H9 (cell line): ENCODE data around the gene AQP11. TPM values are rescaled to one million over a fixed set of nuclear protein-coding genes. Genes with fewer than 3 reads are reported as not detected.

Experiments
- DNase-seq: peaks from one replicate; pipeline ENCODE4 v3.0.0-alpha.2; 2017
- H2AFZ ChIP-seq: one replicate; pipeline ENCODE4 v1.6.1; 2013; ENCODE audit warnings: mild to moderate bottlenecking, low read length, control low read depth, moderate library complexity
- H2AK5ac ChIP-seq: 2 replicates; pipeline ENCODE4 v1.6.1; 2013; ENCODE audit warnings: low read length, control low read depth, mixed read lengths; ENCODE audit not compliant: insufficient read length
- H2BK120ac ChIP-seq: one replicate; pipeline ENCODE4 v1.6.1; 2013; ENCODE audit warnings: low read depth, mild to moderate bottlenecking, low read length, control low read depth, inconsistent platforms; ENCODE audit not compliant: poor library complexity, severe bottlenecking
- H2BK12ac ChIP-seq: 2 replicates; pipeline ENCODE4 v1.6.1; 2013; ENCODE audit warnings: low read length, control low read depth, mixed read lengths, low read depth; ENCODE audit not compliant: insufficient read length
- H2BK15ac ChIP-seq: 2 replicates; pipeline ENCODE4 v1.6.1; 2013; ENCODE audit warnings: low read depth, low read length, control low read depth
- H2BK20ac ChIP-seq: one replicate; pipeline ENCODE4 v1.6.1; 2013; ENCODE audit warnings: low read depth, mild to moderate bottlenecking, low read length, control low read depth, inconsistent platforms; ENCODE audit not compliant: poor library complexity, severe bottlenecking
- H2BK5ac ChIP-seq: 2 replicates; pipeline ENCODE4 v1.6.1; 2013; ENCODE audit warnings: low read length, control low read depth, mixed read lengths; ENCODE audit not compliant: insufficient read length
- H3K14ac ChIP-seq: 2 replicates; pipeline ENCODE4 v1.6.1; 2013; ENCODE audit warnings: low read length, control low read depth; ENCODE audit not compliant: insufficient read depth
- H3K18ac ChIP-seq: 2 replicates; pipeline ENCODE4 v1.6.1; 2013; ENCODE audit warnings: low read depth, mild to moderate bottlenecking, mixed read lengths, low read length, control low read depth; ENCODE audit not compliant: insufficient read length
- H3K23ac ChIP-seq: 2 replicates; pipeline ENCODE4 v1.6.1; 2013; ENCODE audit warnings: low read length, control low read depth, mixed read lengths, low read depth; ENCODE audit not compliant: insufficient read length
- H3K23me2 ChIP-seq: 2 replicates; pipeline ENCODE4 v1.6.1; 2013; ENCODE audit warnings: low read depth, mild to moderate bottlenecking, mixed read lengths, low read length, control low read depth; ENCODE audit not compliant: insufficient read length, poor library complexity, severe bottlenecking
- H3K27ac ChIP-seq: 2 replicates; pipeline ENCODE4 v1.5.1; 2013; ENCODE audit warnings: low read length, control low read depth, mixed read lengths, low read depth; ENCODE audit not compliant: insufficient read length
- H3K27me3 ChIP-seq: 2 replicates; pipeline ENCODE4 v1.6.1; 2013; ENCODE audit warnings: low read length, control low read depth, inconsistent platforms; ENCODE audit not compliant: insufficient read depth
- H3K4ac ChIP-seq: 2 replicates; pipeline ENCODE4 v1.6.1; 2013; ENCODE audit warnings: low read depth, mild to moderate bottlenecking, control low read depth, inconsistent platforms, low read length, moderate library complexity
- H3K4me1 ChIP-seq: 2 replicates; pipeline ENCODE4 v1.6.1; 2013; ENCODE audit warnings: low read length, control low read depth, inconsistent platforms; ENCODE audit not compliant: insufficient read depth
- H3K4me2 ChIP-seq: 2 replicates; pipeline ENCODE4 v1.6.1; 2013; ENCODE audit warnings: low read length, control low read depth, mixed read lengths; ENCODE audit not compliant: insufficient read length, insufficient read depth
- H3K56ac ChIP-seq: 2 replicates; pipeline ENCODE4 v1.6.1; 2013; ENCODE audit warnings: low read depth, mild to moderate bottlenecking, mixed read lengths, low read length, control low read depth; ENCODE audit not compliant: insufficient read length
- H3K79me1 ChIP-seq: 2 replicates; pipeline ENCODE4 v1.6.1; 2013; ENCODE audit warnings: low read depth, mild to moderate bottlenecking, moderate library complexity, low read length, control low read depth, inconsistent platforms; ENCODE audit not compliant: insufficient read depth, poor library complexity, severe bottlenecking
- H3K79me2 ChIP-seq: 2 replicates; pipeline ENCODE4 v1.6.1; 2013; ENCODE audit warnings: low read length, control low read depth, inconsistent platforms; ENCODE audit not compliant: insufficient read depth
- H3K9ac ChIP-seq: 2 replicates; pipeline ENCODE4 v1.6.1; 2013; ENCODE audit warnings: low read length, control low read depth, mixed read lengths; ENCODE audit not compliant: insufficient read length; ENCODE audit errors: extremely low read depth
- H3K9me3 ChIP-seq: one replicate; pipeline ENCODE4 v1.6.1; 2013; ENCODE audit warnings: low read depth, low read length, inconsistent platforms; ENCODE audit not compliant: control insufficient read depth
- H3T11ph ChIP-seq: one replicate; pipeline ENCODE4 v1.6.1; 2013; ENCODE audit warnings: mild to moderate bottlenecking, low read length, control low read depth, inconsistent platforms
- H4K20me1 ChIP-seq: one replicate; pipeline ENCODE4 v1.6.1; 2013; ENCODE audit not compliant: control insufficient read depth, insufficient read length, insufficient read depth
- H4K5ac ChIP-seq: 2 replicates; pipeline ENCODE4 v1.6.1; 2013; ENCODE audit warnings: low read depth, mild to moderate bottlenecking, mixed read lengths, low read length, control low read depth; ENCODE audit not compliant: insufficient read length
- H4K8ac ChIP-seq: replicated peaks from 2 replicates; pipeline ENCODE4 v1.6.1; 2013; ENCODE audit warnings: low read length, control low read depth, mixed read lengths, low read depth; ENCODE audit not compliant: insufficient read length
- H4K91ac ChIP-seq: 2 replicates; pipeline ENCODE4 v1.6.1; 2013; ENCODE audit warnings: low read depth, mild to moderate bottlenecking, moderate library complexity, mixed read lengths, low read length, control low read depth; ENCODE audit not compliant: insufficient read length
- H3K27ac Mint-ChIP-seq, 3 experiments: 2 replicates in 2 of 3; 3 replicates in 1 of 3; pipeline ENCODE4 v1.8.0; 2020 to 2021; ENCODE audit warnings: mixed read lengths in 3 of 3, mild to moderate bottlenecking in 1 of 3, moderate library complexity in 1 of 3
- H3K27me3 Mint-ChIP-seq: 2 replicates; pipeline ENCODE4 v1.8.0; 2021; ENCODE audit warnings: low read depth, mild to moderate bottlenecking, moderate library complexity, mixed read lengths
- H3K36me3 Mint-ChIP-seq, 3 experiments: 2 replicates in 2 of 3; 3 replicates in 1 of 3; pipeline ENCODE4 v1.8.0; 2020 to 2021; ENCODE audit warnings: low read depth in 3 of 3, mixed read lengths in 3 of 3; ENCODE audit not compliant: insufficient read depth in 1 of 3
- H3K4me1 Mint-ChIP-seq, 2 experiments: 2 replicates each; pipeline ENCODE4 v1.8.0; 2020; ENCODE audit warnings: mixed read lengths in 2 of 2
- H3K4me3 Mint-ChIP-seq, 2 experiments: 2 replicates in 1 of 2; 3 replicates in 1 of 2; pipeline ENCODE4 v1.8.0; 2020 to 2021; ENCODE audit warnings: mild to moderate bottlenecking in 2 of 2, mixed read lengths in 2 of 2, moderate library complexity in 1 of 2
- H3K9me3 Mint-ChIP-seq, 2 experiments: 2 replicates in 1 of 2; 3 replicates in 1 of 2; pipeline ENCODE4 v1.8.0; 2020; ENCODE audit warnings: mild to moderate bottlenecking in 2 of 2, mixed read lengths in 2 of 2, moderate library complexity in 1 of 2
- CTCF ChIP-seq: fragments of 200-600 bp; sonication (generic); conservative IDR thresholded peaks from 3 replicates; pipeline ENCODE4 v1.8.0; 2021; ENCODE audit warnings: antibody characterized with exemption, mild to moderate bottlenecking
- WGBS: extraction: QIAGEN DNeasy Blood & Tissue Kit; methylation state at CpG from one replicate; pipeline ENCODE4 v1.1.7; 2013; ENCODE audit warnings: missing lambda C conversion rate, low lambda C conversion rate, mixed read lengths; ENCODE audit not compliant: insufficient read length; ENCODE audit errors: extremely low coverage; 5-methylcytosine and 5-hydroxymethylcytosine counted together
- long read RNA-seq: library from polyadenylated mRNA; unstranded; transcript quantifications from one replicate; pipeline ENCODE4 v2.0.0, GENCODE V29; 2020
- total RNA-seq: library from RNA; stranded (reverse); gene quantifications from 2 replicates; pipeline ENCODE4 v1.2.1, GENCODE V29; 2021

AQP11 gene
- total RNA-seq = 0.72 and 1.1 TPM in 2 replicates
- long read RNA-seq, transcript AQP11-201 (3 exons, 2,152 nt) = major isoform, 13 of 14 reads
- long read RNA-seq, partial matches to known transcripts = 0 of 14 reads
- long read RNA-seq, other reads (novel, unspliced or antisense) = 1 of 14 reads

GRCh38 chr11:77589521-77590193, at the start of gene AQP11:
AQP11 (plus strand) TSS chr11:77589953; CDS start chr11:77589993, 40 bp downstream.
- H4K8ac ChIP-seq = no peak within 1 kb of the TSS
- no peak within 1 kb of the TSS for H3K18ac ChIP-seq
- H3K4ac ChIP-seq = no peak within 1 kb of the TSS
- peaks cover 1 to 7% (median 5%) of the 10 kb centered on the region in 3 experiments; a peak in 6 of 7 replicates for H3K36me3 Mint-ChIP-seq
- peaks cover 10 to 15% of the 10 kb centered on the region in 2 experiments for H3K4me1 Mint-ChIP-seq
- no peaks in the 10 kb centered on the region; the same call in 1 of the 2 replicates for H3K27me3 ChIP-seq
- H2BK12ac ChIP-seq = no peak within 1 kb of the TSS
- H3K27me3 Mint-ChIP-seq = peaks cover 28% of the 10 kb centered on the region
- TF ChIP-seq CTCF = no peak
- peak within 1 kb of the TSS in 1 of 3 experiments; percentile 75; a peak in 3 of 7 replicates for H3K27ac Mint-ChIP-seq
- peaks cover 7% of the 10 kb centered on the region for H3K23me2 ChIP-seq
- no peak within 1 kb of the TSS for H3T11ph ChIP-seq
- H3K9ac ChIP-seq = no peak within 1 kb of the TSS
- no peaks in the 10 kb centered on the region for H3K9me3 ChIP-seq
- H4K5ac ChIP-seq = no peak within 1 kb of the TSS
- H4K91ac ChIP-seq = no peak within 1 kb of the TSS
- no peaks in the 10 kb centered on the region for H4K20me1 ChIP-seq
- H2AFZ ChIP-seq = no peak within 1 kb of the TSS
- no peak within 1 kb of the TSS for H3K23ac ChIP-seq
- H3K56ac ChIP-seq = no peak within 1 kb of the TSS
- H3K79me1 ChIP-seq = no peaks in the 10 kb centered on the region
- H3K79me2 ChIP-seq = no peaks in the 10 kb centered on the region
- H2BK120ac ChIP-seq = no peak within 1 kb of the TSS
- no peak within 1 kb of the TSS for H2BK15ac ChIP-seq
- no peak within 1 kb of the TSS for H2BK5ac ChIP-seq
- peak; percentile 92 for DNase-seq
- peak within 1 kb of the TSS; percentile 68 for H3K4me2 ChIP-seq
- no peak within 1 kb of the TSS for H3K14ac ChIP-seq
- no peak within 1 kb of the TSS for H3K27ac ChIP-seq
- no CpG with 5 or more reads among the region's 75 CpGs for WGBS
- H2AK5ac ChIP-seq = no peak within 1 kb of the TSS
- H3K9me3 Mint-ChIP-seq = peaks cover 0 to 16% of the 10 kb centered on the region in 2 experiments; a peak in 4 of 5 replicates
- H3K4me3 Mint-ChIP-seq = peak within 1 kb of the TSS; percentile 82 to 93
- no peak within 1 kb of the TSS for H2BK20ac ChIP-seq
- no peaks in the 10 kb centered on the region for H3K4me1 ChIP-seq
